ENCODE measurements around the gene SRGN. TPM values are rescaled to one million over a fixed set of nuclear protein-coding genes. Genes with fewer than 3 reads are reported as not detected.

The SRGN gene
- total and polyA plus RNA-seq, 2 of the 13 experiments (the other 11 are each of a cell fraction or from before 2014, with no cell fraction given) = 0.09 TPM; not detected in 1

- TF ChIP-seq, protein P1, sequence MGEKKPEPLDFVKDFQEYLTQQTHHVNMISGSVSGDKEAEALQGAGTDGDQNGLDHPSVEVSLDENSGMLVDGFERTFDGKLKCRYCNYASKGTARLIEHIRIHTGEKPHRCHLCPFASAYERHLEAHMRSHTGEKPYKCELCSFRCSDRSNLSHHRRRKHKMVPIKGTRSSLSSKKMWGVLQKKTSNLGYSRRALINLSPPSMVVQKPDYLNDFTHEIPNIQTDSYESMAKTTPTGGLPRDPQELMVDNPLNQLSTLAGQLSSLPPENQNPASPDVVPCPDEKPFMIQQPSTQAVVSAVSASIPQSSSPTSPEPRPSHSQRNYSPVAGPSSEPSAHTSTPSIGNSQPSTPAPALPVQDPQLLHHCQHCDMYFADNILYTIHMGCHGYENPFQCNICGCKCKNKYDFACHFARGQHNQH (CRISPR knock-in tag; IDR thresholded peaks at IDR 0.05) = 0 out of 2 replicates have a peak, but pooled peaks have one; percentile 46
- TF ChIP-seq, protein P2, sequence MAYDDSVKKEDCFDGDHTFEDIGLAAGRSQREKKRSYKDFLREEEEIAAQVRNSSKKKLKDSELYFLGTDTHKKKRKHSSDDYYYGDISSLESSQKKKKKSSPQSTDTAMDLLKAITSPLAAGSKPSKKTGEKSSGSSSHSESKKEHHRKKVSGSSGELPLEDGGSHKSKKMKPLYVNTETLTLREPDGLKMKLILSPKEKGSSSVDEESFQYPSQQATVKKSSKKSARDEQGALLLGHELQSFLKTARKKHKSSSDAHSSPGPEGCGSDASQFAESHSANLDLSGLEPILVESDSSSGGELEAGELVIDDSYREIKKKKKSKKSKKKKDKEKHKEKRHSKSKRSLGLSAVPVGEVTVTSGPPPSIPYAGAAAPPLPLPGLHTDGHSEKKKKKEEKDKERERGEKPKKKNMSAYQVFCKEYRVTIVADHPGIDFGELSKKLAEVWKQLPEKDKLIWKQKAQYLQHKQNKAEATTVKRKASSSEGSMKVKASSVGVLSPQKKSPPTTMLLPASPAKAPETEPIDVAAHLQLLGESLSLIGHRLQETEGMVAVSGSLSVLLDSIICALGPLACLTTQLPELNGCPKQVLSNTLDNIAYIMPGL (CRISPR knock-in tag; IDR thresholded peaks at IDR 0.05; ENCODE audit: borderline replicate concordance in 1 of 2, low read depth in 1 of 2) = peak in 1 of 2 experiments; percentile 81; a peak in 1 of 4 replicates
- TF ChIP-seq CHCHD3 (CRISPR knock-in tag; IDR thresholded peaks at IDR 0.05) (no peak), LCORL (IDR thresholded peaks at IDR 0.05) (no peak), LCORL (CRISPR knock-in tag; IDR thresholded peaks at IDR 0.05) (peak; percentile 42), HNF1A (IDR thresholded peaks at IDR 0.05; ENCODE audit: low read depth) (no peak), HNF1A (CRISPR knock-in tag; IDR thresholded peaks at IDR 0.05; ENCODE audit: borderline replicate concordance) (no peak), ZFAT (CRISPR knock-in tag; conservative IDR thresholded peaks at IDR 0.05) (0 out of 2 replicates have a peak, but pooled peaks have one; percentile 37), ZHX2 (IDR thresholded peaks at IDR 0.05; ENCODE audit: low read depth) (no peak), ZHX2 (CRISPR knock-in tag; IDR thresholded peaks at IDR 0.05; ENCODE audit: borderline replicate concordance) (no peak), ZNF546 (CRISPR knock-in tag; conservative IDR thresholded peaks at IDR 0.05) (no peak), ZNF782 (CRISPR knock-in tag; IDR thresholded peaks at IDR 0.05; ENCODE audit: borderline replicate concordance) (no peak)
- TF ChIP-seq, protein P3, sequence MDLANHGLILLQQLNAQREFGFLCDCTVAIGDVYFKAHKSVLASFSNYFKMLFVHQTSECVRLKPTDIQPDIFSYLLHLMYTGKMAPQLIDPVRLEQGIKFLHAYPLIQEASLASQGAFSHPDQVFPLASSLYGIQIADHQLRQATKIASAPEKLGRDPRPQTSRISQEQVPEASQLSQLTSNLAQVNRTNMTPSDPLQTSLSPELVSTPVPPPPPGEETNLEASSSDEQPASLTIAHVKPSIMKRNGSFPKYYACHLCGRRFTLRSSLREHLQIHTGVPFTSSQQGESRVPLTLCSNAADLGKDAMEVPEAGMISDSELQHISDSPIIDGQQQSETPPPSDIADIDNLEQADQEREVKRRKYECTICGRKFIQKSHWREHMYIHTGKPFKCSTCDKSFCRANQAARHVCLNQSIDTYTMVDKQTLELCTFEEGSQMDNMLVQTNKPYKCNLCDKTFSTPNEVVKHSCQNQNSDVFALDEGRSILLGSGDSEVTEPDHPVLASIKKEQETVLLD (CRISPR knock-in tag; IDR thresholded peaks at IDR 0.05; ENCODE audit: low read depth) = no peak
Observed at GRCh38 chr10:69123306-69123746, 35.4 kb downstream of the SRGN start (continued).
